Neuron (in vitro differentiated cells): ENCODE measurements around the gene CCDC120.

Experiments used
- H2AFZ ChIP-seq: one replicate; pipeline ENCODE4 v1.6.1; 2013; ENCODE audit warnings: low read depth, mild to moderate bottlenecking, inconsistent platforms, low read length, moderate library complexity
- H3K27me3 ChIP-seq: one replicate; pipeline ENCODE4 v1.6.1; 2013; ENCODE audit warnings: low read length; ENCODE audit not compliant: insufficient read depth
- H3K36me3 ChIP-seq: one replicate; pipeline ENCODE4 v1.6.1; 2013; ENCODE audit warnings: low read length; ENCODE audit not compliant: insufficient read depth
- H3K4me1 ChIP-seq: one replicate; pipeline ENCODE4 v1.6.1; 2013; ENCODE audit warnings: low read length; ENCODE audit not compliant: insufficient read depth
- H3K4me3 ChIP-seq: 2 replicates; pipeline ENCODE4 v1.5.1; 2013; ENCODE audit warnings: mild to moderate bottlenecking, low read length, moderate library complexity
- H3K9me3 ChIP-seq: one replicate; pipeline ENCODE4 v1.6.1; 2013; ENCODE audit warnings: low read length

Gene CCDC120

GRCh38 chrX:49100704-49101628 is 42.2 kb downstream of the CCDC120 start:
- no peaks in the 10 kb centered on the region for H3K4me1 ChIP-seq
- H3K4me3 ChIP-seq = peak overlapping the region; percentile 69
- peak overlapping the region; percentile 57 for H2AFZ ChIP-seq
- H3K36me3 ChIP-seq = no peaks in the 10 kb centered on the region
- no peaks in the 10 kb centered on the region for H3K9me3 ChIP-seq
- no peaks in the 10 kb centered on the region for H3K27me3 ChIP-seq

GRCh38 chrX:49101629-49101984 is 42.8 kb downstream of the CCDC120 start:
- Histone ChIP-seq H3K9me3 (no peaks in the 10 kb centered on the region), H3K36me3 (no peaks in the 10 kb centered on the region), H3K4me3 (peak overlapping the region; percentile 69), H2AFZ (no peak overlapping the region), H3K27me3 (no peaks in the 10 kb centered on the region), H3K4me1 (no peaks in the 10 kb centered on the region)

- H3K9me3 ChIP-seq = no peaks in the 10 kb centered on the region
- H3K4me3 ChIP-seq = no peak overlapping the region
- H3K27me3 ChIP-seq = no peaks in the 10 kb centered on the region
- H3K36me3 ChIP-seq = no peaks in the 10 kb centered on the region
- H3K4me1 ChIP-seq = no peaks in the 10 kb centered on the region
- no peak overlapping the region for H2AFZ ChIP-seq
Measured at GRCh38 chrX:49102190-49102589, 43.4 kb downstream of the CCDC120 start.

DNA sequence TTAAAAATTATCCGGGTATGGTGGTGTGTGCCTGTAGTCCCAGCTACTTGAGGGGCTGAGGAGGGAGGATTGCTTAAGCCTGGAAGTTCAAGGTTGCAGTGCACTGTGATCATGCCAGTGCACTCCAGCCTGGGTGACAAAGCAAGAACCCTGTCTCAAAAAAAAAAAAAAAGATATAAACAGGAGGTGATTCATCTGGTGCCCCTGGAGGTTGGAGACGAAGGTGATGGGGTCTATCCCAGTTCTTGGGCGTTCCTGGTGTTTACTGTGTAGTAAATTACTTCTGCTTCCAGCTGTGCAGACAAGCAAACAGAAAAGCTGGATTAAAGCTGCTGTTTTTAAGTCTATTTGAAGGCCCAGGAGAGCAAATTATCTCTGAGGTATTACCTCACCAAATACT is 44.8 kb downstream of the CCDC120 start:
- no peaks in the 10 kb centered on the region for H3K4me1 ChIP-seq
- no peaks in the 10 kb centered on the region for H3K27me3 ChIP-seq
- no peak overlapping the region for H2AFZ ChIP-seq
- no peaks in the 10 kb centered on the region for H3K36me3 ChIP-seq
- no peaks in the 10 kb centered on the region for H3K9me3 ChIP-seq
- no peak overlapping the region for H3K4me3 ChIP-seq

DNA sequence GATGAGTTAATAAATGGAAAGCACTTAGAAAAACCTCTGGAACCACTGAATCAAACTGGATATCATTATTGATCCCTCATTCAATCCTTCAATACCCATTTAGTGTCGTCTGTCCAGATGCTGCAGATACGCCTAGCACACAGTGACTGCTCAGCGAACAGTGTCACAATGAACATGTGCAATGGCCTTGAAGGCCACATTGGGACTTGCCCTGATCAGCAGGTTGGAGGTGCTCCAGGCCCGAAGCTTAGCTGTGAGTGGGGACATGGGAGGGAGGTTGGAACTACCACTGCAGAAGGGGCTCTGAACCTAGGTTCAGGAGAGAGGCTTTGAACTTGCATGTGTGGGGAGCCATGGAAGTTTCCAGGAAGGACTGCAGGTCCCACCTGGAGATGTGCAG is 47.5 kb downstream of the CCDC120 start:
- Histone ChIP-seq H3K36me3 (no peaks in the 10 kb centered on the region), H3K9me3 (no peaks in the 10 kb centered on the region), H2AFZ (no peak overlapping the region), H3K4me3 (no peak overlapping the region), H3K27me3 (no peaks in the 10 kb centered on the region), H3K4me1 (no peaks in the 10 kb centered on the region)

GRCh38 chrX:49106930-49107329 is 48.1 kb downstream of the CCDC120 start:
- no peak overlapping the region for H2AFZ ChIP-seq
- peaks cover 4% of the 10 kb centered on the region for H3K4me1 ChIP-seq
- no peaks in the 10 kb centered on the region for H3K27me3 ChIP-seq
- no peaks in the 10 kb centered on the region for H3K9me3 ChIP-seq
- H3K36me3 ChIP-seq = no peaks in the 10 kb centered on the region
- H3K4me3 ChIP-seq = no peak overlapping the region

GRCh38 chrX:49108641-49109040 is 49.8 kb downstream of the CCDC120 start:
- H2AFZ ChIP-seq = no peak overlapping the region
- H3K4me3 ChIP-seq = no peak overlapping the region
- H3K27me3 ChIP-seq = no peaks in the 10 kb centered on the region
- H3K4me1 ChIP-seq = peaks cover 12% of the 10 kb centered on the region
- no peaks in the 10 kb centered on the region for H3K9me3 ChIP-seq
- peaks cover 4% of the 10 kb centered on the region for H3K36me3 ChIP-seq

GRCh38 chrX:49110417-49110816 is 51.6 kb downstream of the CCDC120 start:
- peaks cover 12% of the 10 kb centered on the region for H3K4me1 ChIP-seq
- no peaks in the 10 kb centered on the region for H3K27me3 ChIP-seq
- H2AFZ ChIP-seq = no peak overlapping the region
- peaks cover 4% of the 10 kb centered on the region for H3K36me3 ChIP-seq
- no peak overlapping the region for H3K4me3 ChIP-seq
- no peaks in the 10 kb centered on the region for H3K9me3 ChIP-seq

DNA sequence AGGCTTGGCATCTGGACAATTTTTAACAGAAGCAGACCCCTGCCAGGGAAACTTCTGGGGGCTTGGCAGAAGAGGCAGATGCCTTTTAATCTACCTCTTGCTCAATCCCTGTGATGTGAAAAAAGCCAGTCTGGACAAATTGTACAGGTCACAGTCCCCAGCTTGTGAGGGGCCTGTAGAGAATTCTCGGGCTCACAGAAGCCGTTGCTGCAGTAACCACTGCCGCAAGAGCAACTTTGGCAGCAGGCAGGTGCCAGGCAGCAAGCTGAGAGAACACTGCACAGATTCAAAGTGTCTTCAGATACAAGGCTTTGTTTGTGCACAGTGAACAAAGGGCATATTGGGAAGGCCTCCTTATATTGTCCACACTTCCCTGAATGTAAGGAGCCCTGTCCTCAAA is 53.0 kb downstream of the CCDC120 start:
- Histone ChIP-seq H3K27me3 (no peaks in the 10 kb centered on the region), H2AFZ (no peak overlapping the region), H3K4me1 (peaks cover 12% of the 10 kb centered on the region), H3K9me3 (no peaks in the 10 kb centered on the region), H3K4me3 (no peak overlapping the region), H3K36me3 (peaks cover 12% of the 10 kb centered on the region)

- Histone ChIP-seq H3K27me3 (no peaks in the 10 kb centered on the region), H3K36me3 (peaks cover 22% of the 10 kb centered on the region), H3K4me1 (peaks cover 12% of the 10 kb centered on the region), H3K4me3 (no peak overlapping the region), H3K9me3 (no peaks in the 10 kb centered on the region), H2AFZ (no peak overlapping the region)
Measured at GRCh38 chrX:49116076-49116475, 57.3 kb downstream of the CCDC120 start.

GRCh38 chrX:49116716-49117115 is 57.9 kb downstream of the CCDC120 start:
- Histone ChIP-seq H3K4me1 (peaks cover 10% of the 10 kb centered on the region), H3K9me3 (no peaks in the 10 kb centered on the region), H2AFZ (no peak overlapping the region), H3K27me3 (no peaks in the 10 kb centered on the region), H3K4me3 (no peak overlapping the region), H3K36me3 (peaks cover 22% of the 10 kb centered on the region)

- no peaks in the 10 kb centered on the region for H3K27me3 ChIP-seq
- no peaks in the 10 kb centered on the region for H3K9me3 ChIP-seq
- H2AFZ ChIP-seq = no peak overlapping the region
- H3K4me3 ChIP-seq = no peak overlapping the region
- peaks cover 22% of the 10 kb centered on the region for H3K36me3 ChIP-seq
- H3K4me1 ChIP-seq = peaks cover 1% of the 10 kb centered on the region
Measured at GRCh38 chrX:49117581-49117980, 58.8 kb downstream of the CCDC120 start.
